Upper lobe of left lung (tissue), 4 donors: ENCODE data around the gene ZNF423.

Source experiments
- EP300 ChIP-seq, 4 donors: sonication (generic); formaldehyde crosslinking; IDR thresholded peaks; one replicate each; pipeline ENCODE4 v1.5.1; 2017; ENCODE audit warnings: antibody characterized with exemption in 4 of 4, control low read depth in 2 of 4
- POLR2A ChIP-seq, 4 donors: fragments of 450-650 bp; IDR thresholded peaks; one replicate each; pipeline ENCODE4 v1.5.1; 2016 to 2017; ENCODE audit warnings: antibody characterized with exemption in 4 of 4, mild to moderate bottlenecking in 2 of 4
- POLR2AphosphoS5 ChIP-seq, 2 donors: sonication (generic); formaldehyde crosslinking; IDR thresholded peaks; one replicate each; pipeline ENCODE4 v1.5.1; 2017; ENCODE audit warnings: antibody characterized with exemption in 2 of 2
- TF ChIP-seq, protein P1 (sequence below), 6 experiments: fragments of 450-650 bp in 4 of 6; fragments of 200-600 bp in 2 of 6; sonication (generic) in 2 of 6; IDR thresholded peaks; one replicate each; pipeline ENCODE4 v1.5.1; 2016 to 2019; ENCODE audit warnings: antibody characterized with exemption in 6 of 6

DNA sequence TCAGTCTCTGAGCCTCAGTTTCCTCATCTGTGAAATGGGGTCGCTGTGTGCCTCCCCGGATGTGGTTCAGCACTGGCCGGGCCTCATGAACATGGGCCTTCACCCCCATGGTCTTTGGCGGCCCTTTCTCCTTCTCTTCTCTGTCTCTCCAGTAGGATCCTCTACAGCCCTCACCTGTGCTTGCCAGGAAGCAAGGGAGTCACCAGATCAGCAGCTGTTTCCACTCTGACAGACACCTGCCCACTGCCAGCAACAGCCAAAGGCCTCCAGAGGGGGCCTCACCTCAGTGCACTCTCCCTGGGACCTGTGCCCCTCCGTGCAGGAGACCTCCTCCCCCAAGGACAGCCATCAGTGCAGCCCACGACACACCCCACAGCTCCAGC lies 392.9 kb downstream of the ZNF423 start:
- no peak for TF ChIP-seq POLR2A (IDR thresholded peaks at IDR 0.05)
- TF ChIP-seq, protein P1, sequence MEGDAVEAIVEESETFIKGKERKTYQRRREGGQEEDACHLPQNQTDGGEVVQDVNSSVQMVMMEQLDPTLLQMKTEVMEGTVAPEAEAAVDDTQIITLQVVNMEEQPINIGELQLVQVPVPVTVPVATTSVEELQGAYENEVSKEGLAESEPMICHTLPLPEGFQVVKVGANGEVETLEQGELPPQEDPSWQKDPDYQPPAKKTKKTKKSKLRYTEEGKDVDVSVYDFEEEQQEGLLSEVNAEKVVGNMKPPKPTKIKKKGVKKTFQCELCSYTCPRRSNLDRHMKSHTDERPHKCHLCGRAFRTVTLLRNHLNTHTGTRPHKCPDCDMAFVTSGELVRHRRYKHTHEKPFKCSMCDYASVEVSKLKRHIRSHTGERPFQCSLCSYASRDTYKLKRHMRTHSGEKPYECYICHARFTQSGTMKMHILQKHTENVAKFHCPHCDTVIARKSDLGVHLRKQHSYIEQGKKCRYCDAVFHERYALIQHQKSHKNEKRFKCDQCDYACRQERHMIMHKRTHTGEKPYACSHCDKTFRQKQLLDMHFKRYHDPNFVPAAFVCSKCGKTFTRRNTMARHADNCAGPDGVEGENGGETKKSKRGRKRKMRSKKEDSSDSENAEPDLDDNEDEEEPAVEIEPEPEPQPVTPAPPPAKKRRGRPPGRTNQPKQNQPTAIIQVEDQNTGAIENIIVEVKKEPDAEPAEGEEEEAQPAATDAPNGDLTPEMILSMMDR (IDR thresholded peaks at IDR 0.05) = no peak
- no peak for TF ChIP-seq POLR2AphosphoS5 (IDR thresholded peaks at IDR 0.05)
- no peak for TF ChIP-seq EP300 (IDR thresholded peaks at IDR 0.05)
